ENCODE data around the gene RAET1G. TPM values are rescaled to one million over a fixed set of nuclear protein-coding genes. Genes with fewer than 3 reads are reported as not detected.

Gene RAET1G
- total RNA-seq, 1 donor from 2014 or later, result 2.2 TPM

GRCh38 chr6:149867876-149868640 is 54.9 kb downstream of the RAET1G start:
- DNase-seq (ENCODE audit: low spot score), result no peak

Other genes starting within 250 kb of the RAET1G start
- 10.1 TPM for gene LATS1, start 205.0 kb downstream of the RAET1G start, total RNA-seq (ENCODE audit: insufficient read depth, low replicate concordance)
- gene NUP43, start 176.6 kb downstream of the RAET1G start, total RNA-seq (ENCODE audit: insufficient read depth, low replicate concordance), result 30.6 TPM
- gene PCMT1, start 173.4 kb downstream of the RAET1G start, total RNA-seq (ENCODE audit: insufficient read depth, low replicate concordance), result 74.4 TPM
- 21.7 TPM for gene LRP11, start 58.8 kb downstream of the RAET1G start, total RNA-seq (ENCODE audit: insufficient read depth, low replicate concordance)
- 6.3 TPM for gene RAET1E, start 25.0 kb downstream of the RAET1G start, total RNA-seq (ENCODE audit: insufficient read depth, low replicate concordance)
- 3.6 TPM for gene ULBP2, start 18.9 kb upstream of the RAET1G start, total RNA-seq (ENCODE audit: insufficient read depth, low replicate concordance)
- 1.2 TPM for gene ULBP1, start 40.8 kb upstream of the RAET1G start, total RNA-seq (ENCODE audit: insufficient read depth, low replicate concordance)
- not detected for gene RAET1L, start 102.4 kb upstream of the RAET1G start, total RNA-seq (ENCODE audit: insufficient read depth, low replicate concordance)
- gene ULBP3, start 146.0 kb upstream of the RAET1G start, total RNA-seq (ENCODE audit: insufficient read depth, low replicate concordance), result not detected
- 10.8 TPM for gene PPP1R14C, start 219.9 kb upstream of the RAET1G start, total RNA-seq (ENCODE audit: insufficient read depth, low replicate concordance)